ENCODE measurements around the gene CCDC88C.
"Not testable (repeated sequence)": the region's sequence is repeated elsewhere in the genome, so short reads cannot be mapped to it uniquely, and the experiment has no call there.

Gene CCDC88C

GRCh38 chr14:91237219-91237618 is 180.4 kb downstream of the CCDC88C start:
- DNase-seq, result no peak

DNA sequence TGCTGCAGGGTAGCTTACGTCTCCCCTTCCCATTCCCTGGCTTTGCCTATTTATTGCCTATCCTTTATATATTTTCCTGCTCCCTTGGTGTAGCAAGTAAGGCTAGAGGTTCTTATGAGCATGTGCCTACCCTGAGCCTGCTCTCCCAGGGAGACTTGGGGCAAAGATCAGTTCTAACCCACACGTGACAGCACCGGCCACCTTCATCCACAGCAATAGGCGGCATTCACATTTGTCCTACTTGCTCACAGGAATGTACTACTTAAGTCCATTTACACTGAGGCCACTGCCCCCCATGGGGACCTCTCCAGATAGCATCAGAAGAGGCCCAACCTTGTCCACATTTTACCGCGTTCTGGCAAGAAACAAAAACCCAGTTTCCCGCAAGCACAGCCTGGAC is 181.8 kb downstream of the CCDC88C start:
- DNase-seq, result no peak

DNA sequence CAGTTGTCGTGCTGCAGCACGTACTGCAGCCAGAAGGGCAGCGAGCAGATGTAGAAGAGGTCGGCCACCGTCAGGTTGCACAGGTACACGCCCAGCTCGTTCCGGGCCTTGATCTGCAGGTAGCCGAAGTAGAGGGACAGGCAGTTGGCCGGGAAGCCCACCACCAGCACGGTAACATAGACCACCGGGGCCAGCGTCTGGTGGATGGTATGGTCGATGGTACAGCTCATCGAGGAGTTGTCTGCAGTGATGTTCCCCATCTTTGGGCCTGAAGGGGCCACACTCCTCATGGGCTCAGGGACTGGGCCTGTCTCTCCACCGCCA is 182.9 kb downstream of the CCDC88C start:
- DNase-seq, result no peak

GRCh38 chr14:91233936-91234790 is 183.5 kb downstream of the CCDC88C start:
- DNase-seq, result no peak

DNA sequence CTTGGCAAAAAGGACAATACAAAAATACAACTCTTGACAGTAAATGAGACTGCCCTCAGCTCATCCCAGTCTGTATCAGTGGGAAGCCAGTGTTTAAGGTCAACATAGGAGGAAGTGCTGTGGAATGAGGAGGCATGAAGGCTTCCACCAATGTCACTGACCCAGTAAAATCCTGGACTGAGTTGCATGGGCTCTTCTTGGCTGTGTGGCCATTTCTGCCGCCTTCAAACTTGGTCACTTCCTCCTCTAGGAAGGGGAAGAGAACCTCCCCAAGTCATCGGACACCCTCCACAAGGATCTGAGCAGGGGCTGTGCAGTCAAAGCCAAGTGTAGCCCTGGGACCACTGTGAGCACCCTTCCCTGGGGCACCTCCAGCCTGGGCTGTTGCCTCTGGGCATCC is 185.0 kb downstream of the CCDC88C start:
- DNase-seq, result no peak

- no peak for DNase-seq
Measured at GRCh38 chr14:91232052-91232451, 185.6 kb downstream of the CCDC88C start.

- DNase-seq, result no peak
Measured at GRCh38 chr14:91231446-91231845, 186.2 kb downstream of the CCDC88C start.

DNA sequence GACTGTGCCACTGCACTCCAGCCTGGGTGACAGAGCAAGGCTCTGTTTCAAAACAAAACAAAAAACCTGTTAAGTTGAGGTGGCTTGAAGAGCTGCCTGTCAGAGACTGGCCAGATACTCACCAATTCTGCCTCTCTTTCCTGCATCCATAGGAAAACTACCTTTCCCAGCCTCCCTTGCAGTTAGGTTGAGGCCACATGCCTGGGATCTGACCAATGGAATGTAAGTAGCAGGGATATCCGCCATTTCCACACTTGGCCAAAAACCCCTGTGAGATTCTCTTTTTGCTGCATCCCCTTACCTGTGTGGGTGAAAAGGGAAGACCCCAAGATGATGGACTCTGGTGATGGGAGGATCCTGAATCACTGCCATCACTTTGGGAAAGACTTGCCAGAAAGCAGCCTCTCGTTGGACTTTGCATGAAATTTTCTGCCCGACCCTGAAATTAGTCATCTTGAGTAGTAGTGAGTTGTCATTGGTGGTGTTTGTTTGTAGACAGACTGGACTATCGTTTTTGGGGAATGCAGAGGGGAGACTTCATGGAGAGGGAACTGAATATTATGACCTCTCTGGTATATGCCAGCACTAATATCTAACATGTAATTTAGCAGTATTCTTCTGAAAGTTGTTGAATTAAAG is 187.1 kb downstream of the CCDC88C start:
- no peak for DNase-seq

DNA sequence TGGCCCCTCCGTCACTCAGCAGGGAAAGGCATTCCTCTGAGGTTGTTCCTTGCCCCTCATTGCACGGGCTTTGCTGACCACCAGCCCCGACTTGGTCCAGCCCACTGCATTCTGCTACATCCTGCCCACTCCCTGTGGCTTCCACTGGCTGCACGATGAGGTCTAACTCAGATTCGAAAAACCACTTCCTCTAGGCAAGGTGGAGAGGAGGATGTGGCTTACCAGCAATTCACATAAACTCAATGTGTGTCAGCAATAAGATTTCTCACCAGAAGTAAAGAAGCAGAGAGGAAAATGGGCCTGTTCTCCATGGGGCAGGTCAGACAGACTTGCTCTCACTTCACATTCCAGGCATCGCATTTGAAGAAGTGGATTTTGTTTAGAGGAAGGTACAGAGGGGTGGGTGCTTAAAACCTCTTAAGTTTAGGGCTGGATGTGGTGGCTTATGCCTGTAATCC is 187.8 kb downstream of the CCDC88C start:
- no peak for DNase-seq

DNA sequence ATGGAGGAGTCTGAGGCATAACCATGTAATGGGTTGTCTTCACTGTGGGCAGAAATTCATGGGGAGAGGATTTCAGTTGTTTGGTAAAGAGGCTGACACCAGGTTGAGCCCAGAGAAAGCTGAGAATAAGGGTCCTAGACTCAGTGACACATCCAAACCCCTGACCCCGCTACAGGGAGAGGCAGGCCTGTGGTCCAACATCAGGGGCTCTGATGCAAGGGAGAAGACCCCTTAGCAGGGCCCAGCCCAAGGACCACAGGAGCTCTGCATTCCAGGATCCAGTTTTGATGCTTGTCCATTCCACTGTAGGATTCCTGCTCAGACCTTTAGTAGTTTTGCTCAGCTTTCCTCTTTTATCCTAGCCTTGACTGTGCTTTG is 188.6 kb downstream of the CCDC88C start:
- no peak for DNase-seq

DNA sequence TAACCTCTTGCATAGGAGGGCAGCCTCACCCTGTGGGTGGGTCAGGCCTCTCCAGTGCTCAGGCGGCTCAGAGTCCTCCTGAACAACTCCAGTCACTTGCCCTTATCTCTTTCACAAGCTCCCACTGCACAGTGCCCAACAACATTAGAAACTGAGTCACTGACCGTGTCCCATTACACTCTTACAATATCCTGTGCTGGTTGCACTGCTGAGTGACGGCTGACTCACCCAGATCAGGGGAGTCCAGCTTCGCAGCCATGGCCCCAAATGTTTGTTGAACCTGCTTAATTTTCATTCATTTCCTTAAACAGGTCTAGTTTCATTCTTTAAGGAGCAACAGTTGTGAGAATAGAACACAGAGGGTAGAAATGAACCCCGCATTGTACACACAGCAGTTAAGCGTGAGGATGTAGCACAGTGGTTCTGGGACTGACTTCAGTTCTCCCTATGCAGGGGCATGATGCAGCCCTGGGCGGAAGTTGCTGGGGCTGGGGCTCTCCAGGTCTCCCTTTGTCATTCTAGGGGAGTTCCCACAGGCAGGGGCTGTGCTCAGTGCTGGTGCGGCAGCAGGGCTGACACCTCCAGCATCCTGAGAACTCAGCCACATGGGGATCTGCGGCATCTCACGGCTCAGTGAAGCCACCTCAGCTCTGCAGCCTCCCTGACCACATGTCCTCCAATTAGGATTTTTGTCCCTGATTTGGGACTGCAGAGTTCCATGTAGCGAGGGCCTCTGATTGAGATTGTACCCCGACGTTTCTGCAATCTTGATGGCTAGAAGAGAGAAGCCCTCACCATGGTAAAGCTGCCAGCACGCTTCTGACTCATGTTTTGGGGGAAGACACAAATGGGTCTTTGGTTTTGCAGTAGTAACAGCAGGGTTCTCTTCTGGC is 189.3 kb downstream of the CCDC88C start:
- DNase-seq, result no peak

GRCh38 chr14:91227183-91227628 is 190.4 kb downstream of the CCDC88C start:
- DNase-seq, result no peak

- DNase-seq, result not testable (repeated sequence)
Measured at GRCh38 chr14:91226360-91226759, 191.3 kb downstream of the CCDC88C start.

DNA sequence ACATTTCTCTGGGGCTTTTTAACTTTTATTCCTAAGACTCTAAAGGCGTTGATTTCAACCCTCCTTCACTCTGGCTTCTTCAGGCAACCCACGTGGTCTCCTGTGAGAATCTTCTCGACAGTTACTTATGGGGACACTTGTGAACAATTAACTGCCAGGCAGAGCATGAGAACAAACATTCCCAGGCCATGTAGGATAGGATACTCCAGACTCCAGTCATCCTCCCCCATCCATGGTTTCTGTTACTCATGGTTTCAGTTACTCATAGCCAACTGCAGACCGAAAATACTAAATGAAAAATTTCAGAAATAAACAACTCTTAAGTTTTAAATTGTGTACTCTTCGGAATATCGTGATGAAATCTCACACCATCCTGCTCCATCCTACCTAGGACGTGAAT is 192.6 kb downstream of the CCDC88C start:
- DNase-seq, result peak; percentile 62

GRCh38 chr14:91223028-91223783 is 194.4 kb downstream of the CCDC88C start:
- DNase-seq, result no peak
